WI38 (cell line): ENCODE data around the gene LSM7.

Experiments
- H3K4me3 ChIP-seq: 2 replicates; pipeline ENCODE4 v1.5.1; 2011; ENCODE audit warnings: low read depth, mild to moderate bottlenecking, control low read depth, low read length
- TF ChIP-seq, protein P1 (sequence below): IDR thresholded peaks from 2 replicates; pipeline ENCODE4 v1.5.1; 2012; ENCODE audit warnings: low read depth, mild to moderate bottlenecking, control low read depth, low read length

Gene LSM7

DNA sequence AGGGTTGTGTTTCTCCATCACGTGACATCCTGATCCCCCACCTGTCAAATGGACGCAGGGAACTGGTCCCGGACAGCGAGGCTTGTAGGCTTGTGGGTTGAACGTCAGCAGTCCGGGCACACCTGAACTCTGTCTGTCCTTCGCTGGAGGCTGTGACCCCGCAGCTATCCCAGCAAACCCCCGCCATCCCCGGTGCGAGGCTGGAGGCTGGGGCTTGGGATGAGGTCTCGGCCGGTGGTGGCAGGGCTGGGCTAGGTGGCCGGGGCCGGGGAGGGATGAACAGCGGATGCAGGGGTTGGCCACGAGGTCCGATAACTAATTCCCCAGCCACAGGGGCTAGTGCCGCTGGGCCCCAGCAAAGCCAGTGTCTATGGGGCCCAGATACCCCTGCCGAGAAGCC lies 8.8 kb downstream of the LSM7 start:
- TF ChIP-seq, protein P1, sequence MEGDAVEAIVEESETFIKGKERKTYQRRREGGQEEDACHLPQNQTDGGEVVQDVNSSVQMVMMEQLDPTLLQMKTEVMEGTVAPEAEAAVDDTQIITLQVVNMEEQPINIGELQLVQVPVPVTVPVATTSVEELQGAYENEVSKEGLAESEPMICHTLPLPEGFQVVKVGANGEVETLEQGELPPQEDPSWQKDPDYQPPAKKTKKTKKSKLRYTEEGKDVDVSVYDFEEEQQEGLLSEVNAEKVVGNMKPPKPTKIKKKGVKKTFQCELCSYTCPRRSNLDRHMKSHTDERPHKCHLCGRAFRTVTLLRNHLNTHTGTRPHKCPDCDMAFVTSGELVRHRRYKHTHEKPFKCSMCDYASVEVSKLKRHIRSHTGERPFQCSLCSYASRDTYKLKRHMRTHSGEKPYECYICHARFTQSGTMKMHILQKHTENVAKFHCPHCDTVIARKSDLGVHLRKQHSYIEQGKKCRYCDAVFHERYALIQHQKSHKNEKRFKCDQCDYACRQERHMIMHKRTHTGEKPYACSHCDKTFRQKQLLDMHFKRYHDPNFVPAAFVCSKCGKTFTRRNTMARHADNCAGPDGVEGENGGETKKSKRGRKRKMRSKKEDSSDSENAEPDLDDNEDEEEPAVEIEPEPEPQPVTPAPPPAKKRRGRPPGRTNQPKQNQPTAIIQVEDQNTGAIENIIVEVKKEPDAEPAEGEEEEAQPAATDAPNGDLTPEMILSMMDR, result no peak
- no peak overlapping the region for H3K4me3 ChIP-seq

DNA sequence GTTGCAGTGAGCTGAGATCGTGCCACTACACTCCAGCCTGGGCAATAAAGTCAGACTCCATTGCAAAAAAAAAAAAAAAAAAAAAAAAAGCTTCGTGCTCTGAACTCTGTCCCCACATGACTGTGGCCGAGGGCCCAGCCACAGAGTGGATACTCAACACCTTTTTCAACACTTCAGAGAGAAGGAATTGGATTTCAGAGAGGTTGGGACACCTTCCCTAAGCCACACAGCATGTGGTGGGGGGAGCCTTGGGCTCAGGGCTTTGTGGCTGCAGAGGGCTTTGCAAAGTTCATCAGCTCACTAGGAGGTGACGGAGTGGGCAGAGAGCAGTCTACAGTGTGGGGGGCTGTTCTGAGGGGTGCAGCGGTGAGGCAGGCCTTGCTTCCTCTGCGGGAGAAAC lies 9.5 kb downstream of the LSM7 start:
- TF ChIP-seq, protein P1, result no peak
- H3K4me3 ChIP-seq, result no peak overlapping the region

DNA sequence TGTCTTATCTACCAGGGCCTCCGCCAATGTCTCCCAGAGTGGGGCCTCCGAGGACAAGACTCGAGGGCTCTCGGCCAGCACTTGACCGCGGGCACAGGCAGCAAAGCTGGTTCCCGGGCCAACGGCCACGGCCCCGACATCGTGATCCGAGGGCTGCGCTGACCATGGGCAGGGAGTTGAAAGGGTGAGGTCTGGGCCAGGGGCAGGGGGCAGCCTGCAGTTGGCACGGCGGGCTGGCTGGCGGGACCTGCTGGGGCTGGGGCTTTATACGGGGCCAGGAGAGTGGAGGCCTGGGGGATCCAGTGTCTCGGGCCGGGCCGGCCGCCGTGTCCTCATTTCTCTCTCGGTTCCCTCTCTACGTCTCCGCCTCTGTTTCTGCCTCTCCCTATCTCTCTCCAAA lies 10.6 kb downstream of the LSM7 start:
- H3K4me3 ChIP-seq, result no peak overlapping the region
- TF ChIP-seq, protein P1, result no peak

DNA sequence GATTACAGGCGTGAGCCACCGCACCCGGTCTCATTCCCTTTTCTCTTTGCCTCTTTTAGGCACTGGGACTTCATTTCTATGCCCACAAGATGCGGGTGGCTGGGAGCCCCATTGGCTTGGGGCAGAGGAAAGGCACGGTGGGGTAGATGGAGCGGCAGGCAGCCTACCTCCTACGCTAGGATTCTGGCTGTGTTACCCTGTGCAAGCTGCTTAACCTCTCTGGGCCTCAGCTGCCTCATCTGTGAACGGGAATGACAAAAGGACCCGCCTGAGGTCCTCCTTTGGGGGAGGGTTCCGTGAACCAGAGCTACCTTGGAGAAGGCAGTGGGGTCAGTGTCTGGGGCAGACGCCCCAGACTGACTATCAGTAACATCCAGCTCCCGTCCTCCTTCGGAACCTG lies 11.1 kb downstream of the LSM7 start:
- TF ChIP-seq, protein P1, result no peak
- no peak overlapping the region for H3K4me3 ChIP-seq

DNA sequence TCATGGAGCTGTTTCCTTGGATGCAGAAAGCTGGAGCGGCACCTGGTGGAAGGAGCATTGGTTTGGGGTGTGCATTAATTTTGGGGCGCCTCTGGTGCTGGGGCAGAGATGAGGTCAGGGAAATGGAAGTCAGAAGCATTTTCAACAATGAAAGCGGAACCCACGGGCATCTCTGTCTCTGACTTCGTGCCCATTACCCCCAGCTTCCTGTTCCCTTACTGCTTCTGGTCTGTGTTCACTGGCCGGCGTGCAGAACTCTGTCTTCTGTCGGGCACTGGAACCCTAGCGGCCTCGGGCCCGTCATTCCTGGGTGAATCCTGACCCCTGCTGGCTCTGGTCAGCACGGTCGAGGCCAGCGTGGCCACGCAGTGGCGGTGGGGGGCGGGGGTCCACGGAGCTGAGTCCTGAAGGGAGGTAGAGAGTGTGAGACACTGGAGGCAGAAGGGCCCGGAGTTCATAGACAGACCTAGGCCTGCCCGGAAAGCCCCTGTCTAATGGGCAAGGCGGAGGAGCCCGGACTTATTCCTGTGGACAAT lies 12.5 kb downstream of the LSM7 start:
- no peak overlapping the region for H3K4me3 ChIP-seq
- TF ChIP-seq, protein P1, result peak; percentile 48

DNA sequence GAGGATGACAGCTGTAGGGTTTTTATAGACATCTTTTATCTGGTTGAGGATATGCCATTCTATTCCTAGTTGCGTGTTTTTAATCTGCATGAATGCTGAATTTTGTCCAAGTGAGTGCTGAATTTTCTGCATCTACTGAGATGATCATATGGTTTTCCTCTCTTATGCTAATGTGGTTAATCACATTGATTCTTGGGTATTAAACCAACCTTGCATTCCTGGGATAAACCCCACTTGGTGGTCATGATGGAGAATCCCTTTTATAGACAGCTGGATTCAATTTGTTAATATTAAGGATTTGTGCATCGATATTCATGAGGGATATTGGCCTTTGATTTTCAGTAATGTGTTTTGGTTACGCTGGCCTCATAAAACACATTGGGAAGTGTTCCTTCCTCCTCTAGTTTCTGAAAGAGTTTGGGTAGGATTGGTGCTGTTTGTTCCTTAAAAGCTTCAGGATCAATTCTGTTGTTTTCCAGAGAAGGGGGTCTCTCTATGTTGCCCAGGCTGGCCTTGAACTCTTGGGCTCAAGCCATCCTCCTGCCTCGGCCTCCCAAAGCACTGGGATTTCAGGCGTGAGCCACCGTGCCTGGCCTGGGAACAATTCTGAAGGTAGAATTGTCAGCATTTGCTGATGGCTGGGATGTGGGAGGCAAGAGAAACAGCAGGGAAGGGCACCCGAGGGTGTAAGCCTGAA lies 13.1 kb downstream of the LSM7 start:
- H3K4me3 ChIP-seq, result no peak overlapping the region
- TF ChIP-seq, protein P1, result no peak

DNA sequence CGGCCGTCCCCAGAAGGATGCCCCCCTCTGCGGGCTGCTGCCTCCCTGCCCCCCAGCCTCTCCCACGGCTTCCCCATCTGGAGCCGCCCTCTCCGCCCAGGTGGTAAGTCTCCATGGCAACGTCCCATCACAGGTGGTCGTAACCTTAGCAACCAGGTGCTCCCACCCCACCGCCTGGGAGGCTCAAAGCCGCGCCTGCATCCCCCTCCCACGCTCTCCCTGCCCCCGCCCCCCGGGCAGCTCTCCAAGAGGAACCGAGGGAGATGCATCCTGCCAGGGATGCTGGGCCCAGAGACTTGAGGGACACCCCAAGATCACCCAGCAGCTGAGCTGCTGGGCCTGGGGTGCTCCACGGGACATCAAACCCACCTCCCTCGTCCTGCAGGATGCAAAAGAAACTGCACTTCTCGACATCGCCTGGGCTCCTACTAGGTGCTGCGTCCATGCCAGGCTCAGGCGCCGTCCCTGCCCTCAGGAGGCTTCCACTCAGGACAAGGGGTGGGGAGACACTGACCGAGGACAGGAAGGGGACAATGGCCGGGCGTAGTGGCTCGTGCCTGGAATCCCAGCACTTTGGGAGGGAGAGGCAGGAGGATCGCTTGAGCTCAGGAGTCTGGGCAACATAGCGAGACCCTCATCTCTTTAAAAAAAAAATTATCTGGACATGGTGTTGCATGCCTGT lies 15.4 kb downstream of the LSM7 start:
- TF ChIP-seq, protein P1, result no peak
- H3K4me3 ChIP-seq, result no peak overlapping the region
